ENCODE results near the gene OTX1. TPM values are rescaled to one million over a fixed set of nuclear protein-coding genes. Genes with fewer than 3 reads are reported as not detected.

The OTX1 gene
- polyA plus RNA-seq, 1 experiment, result not detected

GRCh38 chr2:63049211-63049969 is 1.2 kb upstream of the OTX1 start:
- peaks cover 51% of the 10 kb centered on the region for H3K9me3 ChIP-seq (ENCODE audit: control insufficient read depth, insufficient read depth, low read length)
- H3K27me3 ChIP-seq (ENCODE audit: control insufficient read depth, insufficient read depth, low read length), result peaks cover 72% of the 10 kb centered on the region
- peak overlapping the region; percentile 51 for H3K4me3 ChIP-seq (ENCODE audit: low read depth, low read length)
- POLR2A ChIA-PET, result no interaction called here
- H3K27ac ChIP-seq (ENCODE audit: low read depth, low read length), result no peak overlapping the region
- CTCF ChIA-PET, result interaction anchor here (0.6 kb wide), 2 partner anchors 222 to 1151 kb away, joined by 3 to 5 read pairs; no protein-coding TSS in a partner anchor
- DNase-seq (ENCODE audit: low read depth, low spot score), result no peak
- no peak for TF ChIP-seq CTCF (IDR thresholded peaks at IDR 0.05; ENCODE audit: low read depth, low read length)

- CTCF ChIA-PET, result no interaction called here
- no peak overlapping the region for H3K27ac ChIP-seq (ENCODE audit: low read depth, low read length)
- POLR2A ChIA-PET, result no interaction called here
Measured at GRCh38 chr2:63049970-63050333, 678 bp upstream of the OTX1 start.

GRCh38 chr2:63051042-63051794 is 588 bp downstream of the OTX1 start:
- CTCF ChIA-PET, result no interaction called here
- POLR2A ChIA-PET, result interaction anchor here (0.6 kb wide), 1 partner anchor 325 kb away, joined by 3 read pairs; no protein-coding TSS in a partner anchor

More at GRCh38 chr2:63049970-63050333, 678 bp upstream of the OTX1 start:
- peaks cover 51% of the 10 kb centered on the region for H3K9me3 ChIP-seq (ENCODE audit: control insufficient read depth, insufficient read depth, low read length)
- H3K27me3 ChIP-seq (ENCODE audit: control insufficient read depth, insufficient read depth, low read length), result peaks cover 77% of the 10 kb centered on the region
- no peak for DNase-seq (ENCODE audit: low read depth, low spot score)
- H3K4me3 ChIP-seq (ENCODE audit: low read depth, low read length), result peak overlapping the region; percentile 51
- no peak for TF ChIP-seq CTCF (IDR thresholded peaks at IDR 0.05; ENCODE audit: low read depth, low read length)

GRCh38 chr2:63051795-63052333 is 1.2 kb downstream of the OTX1 start:
- peaks cover 61% of the 10 kb centered on the region for H3K9me3 ChIP-seq (ENCODE audit: control insufficient read depth, insufficient read depth, low read length)
- ChIA-PET POLR2A (no interaction called here), CTCF (no interaction called here)
- no peak overlapping the region for H3K27ac ChIP-seq (ENCODE audit: low read depth, low read length)
- peaks cover 95% of the 10 kb centered on the region for H3K27me3 ChIP-seq (ENCODE audit: control insufficient read depth, insufficient read depth, low read length)
- no peak for TF ChIP-seq CTCF (IDR thresholded peaks at IDR 0.05; ENCODE audit: low read depth, low read length)
- H3K4me3 ChIP-seq (ENCODE audit: low read depth, low read length), result no peak overlapping the region
- no peak for DNase-seq (ENCODE audit: low read depth, low spot score)

More at GRCh38 chr2:63051042-63051794, 588 bp downstream of the OTX1 start:
- peaks cover 61% of the 10 kb centered on the region for H3K9me3 ChIP-seq (ENCODE audit: control insufficient read depth, insufficient read depth, low read length)
- H3K27ac ChIP-seq (ENCODE audit: low read depth, low read length), result no peak overlapping the region
- no peak for TF ChIP-seq CTCF (IDR thresholded peaks at IDR 0.05; ENCODE audit: low read depth, low read length)
- peak overlapping the region; percentile 54 for H3K4me3 ChIP-seq (ENCODE audit: low read depth, low read length)
- H3K27me3 ChIP-seq (ENCODE audit: control insufficient read depth, insufficient read depth, low read length), result peaks cover 90% of the 10 kb centered on the region
- no peak for DNase-seq (ENCODE audit: low read depth, low spot score)
